Measurements from ENCODE around the gene CACNA1A.
"Not testable (repeated sequence)": the region's sequence is repeated elsewhere in the genome, so short reads cannot be mapped to it uniquely, and the experiment has no call there.

Gene CACNA1A

GRCh38 chr19:13506471-13506820 is at the start of gene CACNA1A:
TSS of gene CACNA1A (minus strand) at chr19:13506479. CDS start at chr19:13506224, 255 bp downstream.
- Mint-ChIP-seq H3K36me3 (peaks cover 1% of the 10 kb centered on the region), H3K9me3 (peaks cover 3% of the 10 kb centered on the region), H3K4me3 (peak within 1 kb of the TSS; percentile 29), H3K4me1 (peaks cover 3% of the 10 kb centered on the region), H3K27ac (no peak within 1 kb of the TSS), H3K27me3 (peaks cover 18% of the 10 kb centered on the region)
- no peak for ATAC-seq (ENCODE audit: low read depth)
- no peak for DNase-seq (ENCODE audit: low spot score in 2 of 2)

GRCh38 chr19:13554506-13555240 is 48.4 kb upstream of the CACNA1A start:
- peaks cover 17% of the 10 kb centered on the region for H3K27me3 Mint-ChIP-seq
- no peak overlapping the region for H3K4me3 Mint-ChIP-seq
- H3K4me1 Mint-ChIP-seq, result peaks cover 3% of the 10 kb centered on the region
- peaks cover 2% of the 10 kb centered on the region for H3K9me3 Mint-ChIP-seq
- no peak overlapping the region for H3K27ac Mint-ChIP-seq
- H3K36me3 Mint-ChIP-seq, result no peaks in the 10 kb centered on the region
- ATAC-seq (ENCODE audit: low read depth), result no peak
- DNase-seq (ENCODE audit: low spot score in 2 of 2), result no peak

- no peaks in the 10 kb centered on the region for H3K36me3 Mint-ChIP-seq
- ATAC-seq (ENCODE audit: low read depth) (no peak), DNase-seq (ENCODE audit: low spot score in 2 of 2) (no peak)
- peaks cover 3% of the 10 kb centered on the region for H3K4me1 Mint-ChIP-seq
- no peak overlapping the region for H3K4me3 Mint-ChIP-seq
- H3K9me3 Mint-ChIP-seq, result no peaks in the 10 kb centered on the region
- H3K27ac Mint-ChIP-seq, result no peak overlapping the region
- peaks cover 15% of the 10 kb centered on the region for H3K27me3 Mint-ChIP-seq
Observed at GRCh38 chr19:13553880-13554400, 47.7 kb upstream of the CACNA1A start.

GRCh38 chr19:13548131-13548530 is 41.9 kb upstream of the CACNA1A start:
- Mint-ChIP-seq H3K27me3 (peaks cover 8% of the 10 kb centered on the region), H3K4me1 (no peaks in the 10 kb centered on the region), H3K4me3 (no peak overlapping the region), H3K27ac (no peak overlapping the region), H3K36me3 (no peaks in the 10 kb centered on the region), H3K9me3 (peaks cover 4% of the 10 kb centered on the region)
- DNase-seq (ENCODE audit: low spot score in 2 of 2) (no peak), ATAC-seq (ENCODE audit: low read depth) (no peak)

GRCh38 chr19:13547102-13547501 is 40.8 kb upstream of the CACNA1A start:
- ATAC-seq (ENCODE audit: low read depth) (no peak), DNase-seq (ENCODE audit: low spot score in 2 of 2) (no peak)
- Mint-ChIP-seq H3K27ac (no peak overlapping the region), H3K4me1 (no peaks in the 10 kb centered on the region), H3K9me3 (peaks cover 6% of the 10 kb centered on the region), H3K4me3 (no peak overlapping the region), H3K27me3 (peaks cover 6% of the 10 kb centered on the region), H3K36me3 (no peaks in the 10 kb centered on the region)

- Mint-ChIP-seq H3K27ac (no peak overlapping the region), H3K4me1 (no peaks in the 10 kb centered on the region), H3K9me3 (peaks cover 6% of the 10 kb centered on the region), H3K36me3 (no peaks in the 10 kb centered on the region), H3K4me3 (no peak overlapping the region), H3K27me3 (peaks cover 9% of the 10 kb centered on the region)
- no peak for DNase-seq (ENCODE audit: low spot score in 2 of 2)
- ATAC-seq (ENCODE audit: low read depth), result no peak
Observed at GRCh38 chr19:13544423-13544822, 38.1 kb upstream of the CACNA1A start.

- H3K9me3 Mint-ChIP-seq, result peaks cover 10% of the 10 kb centered on the region
- no peak overlapping the region for H3K4me3 Mint-ChIP-seq
- H3K36me3 Mint-ChIP-seq, result no peaks in the 10 kb centered on the region
- ATAC-seq (ENCODE audit: low read depth) (no peak), DNase-seq (ENCODE audit: low spot score in 2 of 2) (no peak)
- no peak overlapping the region for H3K27ac Mint-ChIP-seq
- H3K27me3 Mint-ChIP-seq, result peaks cover 16% of the 10 kb centered on the region
- peaks cover 5% of the 10 kb centered on the region for H3K4me1 Mint-ChIP-seq
Observed at GRCh38 chr19:13541554-13541953, 35.3 kb upstream of the CACNA1A start.

GRCh38 chr19:13539332-13539731 is 33.1 kb upstream of the CACNA1A start:
- no peaks in the 10 kb centered on the region for H3K36me3 Mint-ChIP-seq
- no peak overlapping the region for H3K27ac Mint-ChIP-seq
- H3K27me3 Mint-ChIP-seq, result peaks cover 16% of the 10 kb centered on the region
- peaks cover 5% of the 10 kb centered on the region for H3K4me1 Mint-ChIP-seq
- peaks cover 10% of the 10 kb centered on the region for H3K9me3 Mint-ChIP-seq
- no peak for DNase-seq (ENCODE audit: low spot score in 2 of 2)
- no peak for ATAC-seq (ENCODE audit: low read depth)
- H3K4me3 Mint-ChIP-seq, result no peak overlapping the region

- no peak overlapping the region for H3K27ac Mint-ChIP-seq
- H3K27me3 Mint-ChIP-seq, result peaks cover 18% of the 10 kb centered on the region
- peaks cover 8% of the 10 kb centered on the region for H3K9me3 Mint-ChIP-seq
- H3K4me1 Mint-ChIP-seq, result peaks cover 5% of the 10 kb centered on the region
- ATAC-seq (ENCODE audit: low read depth), result no peak
- H3K4me3 Mint-ChIP-seq, result no peak overlapping the region
- H3K36me3 Mint-ChIP-seq, result no peaks in the 10 kb centered on the region
- DNase-seq (ENCODE audit: low spot score in 2 of 2), result no peak
Observed at GRCh38 chr19:13538601-13539253, 32.4 kb upstream of the CACNA1A start.

GRCh38 chr19:13537454-13537853 is 31.2 kb upstream of the CACNA1A start:
- Mint-ChIP-seq H3K4me3 (no peak overlapping the region), H3K27me3 (peaks cover 16% of the 10 kb centered on the region), H3K36me3 (no peaks in the 10 kb centered on the region), H3K27ac (no peak overlapping the region), H3K4me1 (peaks cover 5% of the 10 kb centered on the region), H3K9me3 (peaks cover 4% of the 10 kb centered on the region)
- DNase-seq (ENCODE audit: low spot score in 2 of 2) (no peak), ATAC-seq (ENCODE audit: low read depth) (no peak)

- Mint-ChIP-seq H3K4me3 (no peak overlapping the region), H3K9me3 (peaks cover 3% of the 10 kb centered on the region), H3K27me3 (peaks cover 11% of the 10 kb centered on the region), H3K36me3 (no peaks in the 10 kb centered on the region), H3K27ac (no peak overlapping the region), H3K4me1 (no peaks in the 10 kb centered on the region)
- ATAC-seq (ENCODE audit: low read depth), result no peak
- no peak for DNase-seq (ENCODE audit: low spot score in 2 of 2)
Observed at GRCh38 chr19:13530720-13531119, 24.4 kb upstream of the CACNA1A start.

GRCh38 chr19:13529721-13530120 is 23.4 kb upstream of the CACNA1A start:
- H3K9me3 Mint-ChIP-seq; H3K27ac Mint-ChIP-seq; H3K36me3 Mint-ChIP-seq; H3K4me3 Mint-ChIP-seq; H3K4me1 Mint-ChIP-seq; ATAC-seq (ENCODE audit: low read depth); DNase-seq (ENCODE audit: low spot score in 2 of 2): not testable (repeated sequence)
- H3K27me3 Mint-ChIP-seq, result peaks cover 14% of the 10 kb centered on the region

- H3K27me3 Mint-ChIP-seq, result peaks cover 18% of the 10 kb centered on the region
- no peak for DNase-seq (ENCODE audit: low spot score in 2 of 2)
Observed at GRCh38 chr19:13526552-13526951, 20.3 kb upstream of the CACNA1A start.

GRCh38 chr19:13521066-13521465 is 14.8 kb upstream of the CACNA1A start:
- Mint-ChIP-seq H3K36me3 (peaks cover 4% of the 10 kb centered on the region), H3K27me3 (peaks cover 12% of the 10 kb centered on the region), H3K9me3 (peaks cover 21% of the 10 kb centered on the region), H3K27ac (no peak overlapping the region), H3K4me1 (no peaks in the 10 kb centered on the region), H3K4me3 (no peak overlapping the region)
- ATAC-seq (ENCODE audit: low read depth) (no peak), DNase-seq (ENCODE audit: low spot score in 2 of 2) (no peak)

More at GRCh38 chr19:13526552-13526951, 20.3 kb upstream of the CACNA1A start:
- ATAC-seq (ENCODE audit: low read depth), result no peak
- H3K4me1 Mint-ChIP-seq, result no peaks in the 10 kb centered on the region
- peaks cover 10% of the 10 kb centered on the region for H3K9me3 Mint-ChIP-seq
- H3K27ac Mint-ChIP-seq, result no peak overlapping the region
- H3K36me3 Mint-ChIP-seq, result peaks cover 4% of the 10 kb centered on the region
- no peak overlapping the region for H3K4me3 Mint-ChIP-seq

Data from memory B cell (primary cell).